ENCODE data around the gene FAM53B. TPM values are rescaled to one million over a fixed set of nuclear protein-coding genes. Genes with fewer than 3 reads are reported as not detected.
"Not testable (repeated sequence)": the region's sequence is repeated elsewhere in the genome, so short reads cannot be mapped to it uniquely, and the experiment has no call there.

FAM53B gene, protein sequence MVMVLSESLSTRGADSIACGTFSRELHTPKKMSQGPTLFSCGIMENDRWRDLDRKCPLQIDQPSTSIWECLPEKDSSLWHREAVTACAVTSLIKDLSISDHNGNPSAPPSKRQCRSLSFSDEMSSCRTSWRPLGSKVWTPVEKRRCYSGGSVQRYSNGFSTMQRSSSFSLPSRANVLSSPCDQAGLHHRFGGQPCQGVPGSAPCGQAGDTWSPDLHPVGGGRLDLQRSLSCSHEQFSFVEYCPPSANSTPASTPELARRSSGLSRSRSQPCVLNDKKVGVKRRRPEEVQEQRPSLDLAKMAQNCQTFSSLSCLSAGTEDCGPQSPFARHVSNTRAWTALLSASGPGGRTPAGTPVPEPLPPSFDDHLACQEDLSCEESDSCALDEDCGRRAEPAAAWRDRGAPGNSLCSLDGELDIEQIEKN
- polyA plus RNA-seq (ENCODE audit: low read depth in 6 of 6): 100 to 1,000 TPM in 1 of 6 donors, 10 to 100 TPM in 5; 19.6 to 141 (median 31.5) TPM

DNA sequence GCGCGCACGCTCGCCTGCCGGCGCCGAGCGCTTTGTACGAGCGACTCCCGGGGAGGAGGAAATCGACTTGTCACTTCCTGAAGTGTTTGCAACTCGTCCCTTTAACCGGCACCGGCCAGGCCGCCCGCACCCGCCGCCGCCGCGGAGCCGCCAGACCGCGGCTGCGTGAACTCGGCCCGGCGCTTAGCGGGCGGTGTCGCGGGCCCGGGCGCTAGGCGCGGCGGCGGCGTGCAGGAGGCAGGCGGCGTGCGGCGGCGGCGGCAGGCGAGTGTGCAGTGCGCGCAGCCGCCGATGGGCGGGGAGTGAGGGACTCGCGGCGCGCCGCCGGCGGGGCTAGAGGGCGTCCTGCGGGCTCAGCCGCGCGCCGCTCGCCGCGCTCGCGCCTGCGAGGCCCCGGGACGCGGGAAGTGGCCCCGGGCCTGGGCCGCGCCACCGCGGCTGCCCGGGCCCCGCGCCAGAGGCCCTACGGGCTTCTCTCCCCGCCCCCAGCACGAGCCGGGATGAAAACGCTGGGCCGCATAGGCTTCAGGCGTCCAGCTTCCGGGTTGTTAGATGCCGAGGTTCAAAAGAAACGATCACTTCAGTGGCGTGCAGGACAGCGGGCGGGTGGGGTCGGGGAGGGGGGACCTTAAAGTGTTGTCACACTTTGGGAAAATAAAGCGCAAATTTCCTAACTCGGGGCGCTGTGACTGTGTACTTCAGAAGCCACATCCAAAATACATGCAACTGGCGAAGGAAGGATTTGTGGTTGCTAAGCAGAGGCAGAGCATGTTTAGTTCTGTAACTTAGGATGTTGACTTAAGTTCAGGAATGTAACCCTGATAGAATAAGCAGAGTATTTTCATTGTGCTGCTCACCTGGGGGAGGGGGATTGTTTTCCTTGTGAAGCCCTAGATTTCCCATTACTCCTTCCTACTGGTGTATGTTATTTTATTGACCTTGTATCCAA, at the start of gene FAM53B:
Gene FAM53B, minus strand, starts transcription at position 277 of the 949 bp plus-strand sequence. CDS start 37,665 bp downstream, outside the sequence.
- Mint-ChIP-seq H3K36me3 (peaks cover 0 to 4% of the 10 kb centered on the region in 2 donors), H3K4me3 (peak within 1 kb of the TSS; percentile 92 to 100 (median 98)), H3K27me3 (no peaks in the 10 kb centered on the region), H3K9me3 (no peaks in the 10 kb centered on the region), H3K4me1 (peaks cover 46 to 52% (median 46%) of the 10 kb centered on the region in 3 donors), H3K27ac (peak within 1 kb of the TSS; percentile 94 to 99 (median 98))
- ATAC-seq (ENCODE audit: low read depth in 2 of 2) (peak; percentile 68 to 70), DNase-seq (peak; percentile 84)

DNA sequence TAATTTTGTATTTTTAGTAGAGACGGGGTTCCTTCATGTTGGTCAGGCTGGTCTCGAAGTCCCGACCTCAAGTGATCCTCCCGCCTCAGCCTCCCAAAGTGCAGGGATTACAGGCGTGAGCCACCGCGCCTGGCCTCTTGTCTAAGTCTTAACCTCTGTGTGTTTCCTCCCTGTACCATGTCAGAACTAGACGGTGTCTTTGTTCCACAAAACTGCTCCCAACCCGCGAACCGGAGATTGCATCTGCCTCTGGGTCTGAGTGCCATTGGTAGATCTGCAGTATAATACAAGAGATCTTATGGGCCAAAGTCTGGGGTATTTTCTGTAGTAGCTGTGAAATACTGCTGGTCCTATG, 48.8 kb upstream of the FAM53B start:
- peaks cover 1 to 6% (median 4%) of the 10 kb centered on the region in 3 donors for H3K27me3 Mint-ChIP-seq
- no peak for ATAC-seq (ENCODE audit: low read depth in 2 of 2)

DNA sequence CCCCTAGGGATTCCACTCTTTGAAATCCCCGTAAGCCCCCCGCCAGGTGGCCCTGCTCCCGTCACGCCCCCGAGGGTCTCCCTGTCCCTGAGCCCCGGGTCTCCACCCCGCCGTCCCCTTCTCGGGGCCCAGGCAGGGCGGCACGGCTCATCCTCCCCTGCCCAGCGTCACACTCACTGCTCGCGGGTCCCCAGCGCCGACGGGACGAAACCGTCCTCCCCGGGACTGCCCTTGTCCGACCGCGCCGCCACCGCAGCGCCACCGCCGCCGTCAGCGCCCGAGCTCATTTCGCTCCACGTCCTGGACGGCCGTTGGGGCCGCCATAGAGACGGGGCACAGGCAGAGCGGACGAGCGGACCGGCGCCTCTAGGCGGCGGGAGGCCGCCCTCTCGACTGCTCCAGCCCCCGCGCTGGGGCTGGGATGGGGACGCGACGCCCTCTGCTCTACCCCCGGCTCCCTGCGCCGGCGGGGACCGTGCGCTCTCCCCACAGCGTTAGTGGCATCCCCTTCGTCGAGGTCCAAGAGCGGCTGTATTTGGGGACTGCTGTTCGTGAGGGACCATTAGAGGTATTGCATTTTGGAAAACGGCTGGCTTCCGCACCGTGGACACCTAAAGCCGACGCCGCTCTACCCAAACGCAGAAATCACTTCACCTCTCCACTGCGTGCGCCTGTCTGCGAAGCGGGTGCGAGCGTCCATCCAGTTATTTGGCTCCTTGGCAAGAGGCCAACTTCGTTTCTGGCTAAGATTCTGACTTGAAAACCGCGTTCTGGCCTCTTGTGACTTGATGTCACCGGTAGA, 47.6 kb upstream of the FAM53B start, which contains the start of gene EEF1AKMT2:
Gene EEF1AKMT2, minus strand, starts transcription at position 341 of the 802 bp plus-strand sequence. Its CDS starts 54 bp downstream, at position 287.
- Mint-ChIP-seq H3K27ac (peak within 1 kb of the TSS; percentile 84 to 99 (median 96)), H3K4me3 (peak within 1 kb of the TSS; percentile 95 to 98 (median 97)), H3K27me3 (peaks cover 0 to 5% (median 0%) of the 10 kb centered on the region in 3 donors), H3K4me1 (peaks cover 18 to 26% (median 23%) of the 10 kb centered on the region in 3 donors), H3K9me3 (no peaks in the 10 kb centered on the region), H3K36me3 (no peaks in the 10 kb centered on the region)
- DNase-seq (peak; percentile 86), ATAC-seq (ENCODE audit: low read depth in 2 of 2) (peak; percentile 96 to 98)

More for the DNA sequence above, 48.8 kb upstream of the FAM53B start:
- Mint-ChIP-seq H3K9me3 (no peaks in the 10 kb centered on the region), H3K4me1 (peaks cover 18 to 26% (median 23%) of the 10 kb centered on the region in 3 donors), H3K4me3 (peak overlapping the region; percentile 95 to 98 (median 97)), H3K36me3 (no peaks in the 10 kb centered on the region), H3K27ac (peak overlapping the region in 4 of 6 donors; percentile 24 to 97 (median 54))
- no peak for DNase-seq

DNA sequence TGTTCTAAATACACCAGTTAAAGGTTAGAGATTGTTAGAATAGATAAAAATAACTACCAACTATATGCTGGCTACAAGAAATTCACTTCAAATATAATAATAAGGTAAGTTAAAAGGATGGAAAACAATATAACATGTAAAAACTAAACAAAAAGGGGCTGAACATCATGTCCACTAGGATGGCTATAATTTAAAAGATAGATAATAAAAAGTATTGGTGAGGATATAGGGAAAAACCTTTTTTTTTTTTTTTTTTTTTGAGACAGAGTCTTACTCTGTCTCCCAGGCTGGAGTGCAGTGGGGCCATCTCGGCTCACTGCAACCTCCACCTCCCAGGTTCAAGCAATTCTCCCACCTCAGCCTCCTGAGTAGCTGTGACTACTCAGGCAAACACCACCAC, 38.7 kb upstream of the FAM53B start:
- not testable (repeated sequence) for ATAC-seq (ENCODE audit: low read depth in 2 of 2); DNase-seq; H3K27me3 Mint-ChIP-seq; H3K4me1 Mint-ChIP-seq; H3K4me3 Mint-ChIP-seq; H3K9me3 Mint-ChIP-seq; H3K27ac Mint-ChIP-seq
- peaks cover 8 to 13% of the 10 kb centered on the region in 2 donors for H3K36me3 Mint-ChIP-seq

DNA sequence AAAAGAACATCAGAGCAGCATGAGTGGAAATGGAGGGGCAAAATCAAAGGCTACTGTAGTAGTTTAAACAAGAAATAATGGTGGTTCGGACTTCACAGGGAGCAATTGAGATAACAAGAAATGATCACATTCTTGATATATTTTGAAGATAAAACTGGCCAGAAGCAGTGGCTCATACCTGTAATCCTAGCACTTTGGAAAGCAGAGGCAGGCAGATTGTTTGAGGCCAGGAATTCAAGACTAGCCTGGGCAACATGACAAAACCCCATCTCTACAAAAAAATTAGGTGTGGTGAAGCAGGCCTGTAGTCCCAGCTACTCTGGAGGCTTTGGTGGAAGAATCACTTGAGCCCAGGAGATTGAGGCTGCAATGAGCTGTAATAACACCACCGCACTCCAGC, 24.6 kb upstream of the FAM53B start:
- H3K4me1 Mint-ChIP-seq: peaks cover 0 to 4% (median 0%) of the 10 kb centered on the region in 3 donors
- peaks cover 17 to 27% of the 10 kb centered on the region in 2 donors for H3K36me3 Mint-ChIP-seq
- H3K27me3 Mint-ChIP-seq: no peaks in the 10 kb centered on the region
- no peak overlapping the region for H3K27ac Mint-ChIP-seq
- DNase-seq (no peak), ATAC-seq (ENCODE audit: low read depth in 2 of 2) (no peak)
- no peaks in the 10 kb centered on the region for H3K9me3 Mint-ChIP-seq
- no peak overlapping the region for H3K4me3 Mint-ChIP-seq

DNA sequence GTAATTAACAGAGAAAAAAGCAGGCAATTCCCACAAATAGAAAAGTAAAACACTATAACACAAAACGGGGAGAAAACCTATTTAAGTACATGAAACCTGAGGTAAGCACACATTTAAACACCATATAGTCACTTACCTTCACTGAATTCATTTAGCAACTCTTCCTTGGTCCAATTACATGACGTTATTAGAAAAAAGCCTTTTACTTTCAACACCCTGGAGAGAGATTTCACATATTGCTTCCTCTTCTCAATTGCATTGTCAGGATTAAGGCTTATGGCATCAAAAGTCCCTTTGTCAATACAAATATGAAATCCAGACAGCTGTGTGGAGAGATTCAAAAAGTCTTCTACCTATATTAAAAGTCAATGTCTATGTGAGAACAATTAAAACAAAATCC, 21.1 kb upstream of the FAM53B start:
- DNase-seq (no peak), ATAC-seq (ENCODE audit: low read depth in 2 of 2) (no peak)
- no peaks in the 10 kb centered on the region for H3K9me3 Mint-ChIP-seq
- peaks cover 7 to 10% of the 10 kb centered on the region in 2 donors for H3K36me3 Mint-ChIP-seq
- no peaks in the 10 kb centered on the region for H3K27me3 Mint-ChIP-seq
- no peak overlapping the region for H3K27ac Mint-ChIP-seq
- H3K4me3 Mint-ChIP-seq: no peak overlapping the region
- peaks cover 0 to 4% (median 4%) of the 10 kb centered on the region in 3 donors for H3K4me1 Mint-ChIP-seq

DNA sequence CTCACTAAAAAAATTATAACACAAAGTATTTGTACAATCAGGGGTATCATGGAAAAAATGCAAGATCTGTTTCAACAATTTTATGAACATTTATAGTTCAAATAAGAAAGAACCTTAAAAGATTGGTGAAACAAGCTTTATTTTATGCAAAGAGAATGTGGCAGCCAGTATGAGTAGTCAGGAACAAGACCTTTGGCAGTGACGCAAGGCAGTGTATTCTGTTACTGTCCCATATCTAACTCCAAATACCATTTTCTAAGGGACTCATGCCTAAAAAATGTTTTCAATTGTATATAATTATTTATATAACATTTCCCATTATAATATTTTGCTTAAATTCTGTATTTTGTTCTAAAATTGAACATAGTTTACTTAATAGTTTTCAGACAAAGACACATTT, 19.1 kb upstream of the FAM53B start:
- no peak overlapping the region for H3K4me3 Mint-ChIP-seq
- no peak overlapping the region for H3K27ac Mint-ChIP-seq
- DNase-seq (no peak), ATAC-seq (ENCODE audit: low read depth in 2 of 2) (no peak)
- H3K36me3 Mint-ChIP-seq: peaks cover 7 to 10% of the 10 kb centered on the region in 2 donors
- H3K27me3 Mint-ChIP-seq: no peaks in the 10 kb centered on the region
- peaks cover 0 to 4% (median 4%) of the 10 kb centered on the region in 3 donors for H3K4me1 Mint-ChIP-seq
- no peaks in the 10 kb centered on the region for H3K9me3 Mint-ChIP-seq

DNA sequence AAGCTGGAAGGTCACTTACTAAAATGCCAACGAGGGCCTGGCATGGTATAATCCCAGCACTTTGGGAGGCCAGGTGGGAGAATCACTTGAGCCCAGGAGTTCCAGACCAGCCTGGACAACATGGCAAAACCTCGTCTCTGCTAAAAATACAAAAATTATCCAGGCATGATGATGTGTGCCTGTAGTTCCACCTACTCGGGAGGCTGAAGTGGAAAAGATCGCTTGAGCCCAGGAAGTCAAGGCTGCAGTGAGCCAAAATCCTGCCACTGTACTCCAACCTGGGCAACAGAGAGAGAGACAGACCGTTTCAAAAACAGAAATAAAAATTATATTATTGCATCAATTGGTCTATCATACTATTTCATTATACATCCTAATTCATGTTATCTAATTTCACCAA, 18.1 kb upstream of the FAM53B start:
- DNase-seq: no peak
- no peak overlapping the region for H3K4me3 Mint-ChIP-seq
- ATAC-seq (ENCODE audit: low read depth in 2 of 2): no peak
- no peaks in the 10 kb centered on the region for H3K27me3 Mint-ChIP-seq
- H3K4me1 Mint-ChIP-seq: peaks cover 0 to 4% (median 0%) of the 10 kb centered on the region in 3 donors
- H3K36me3 Mint-ChIP-seq: peaks cover 0 to 6% of the 10 kb centered on the region in 2 donors
- no peak overlapping the region for H3K27ac Mint-ChIP-seq
- H3K9me3 Mint-ChIP-seq: no peaks in the 10 kb centered on the region

DNA sequence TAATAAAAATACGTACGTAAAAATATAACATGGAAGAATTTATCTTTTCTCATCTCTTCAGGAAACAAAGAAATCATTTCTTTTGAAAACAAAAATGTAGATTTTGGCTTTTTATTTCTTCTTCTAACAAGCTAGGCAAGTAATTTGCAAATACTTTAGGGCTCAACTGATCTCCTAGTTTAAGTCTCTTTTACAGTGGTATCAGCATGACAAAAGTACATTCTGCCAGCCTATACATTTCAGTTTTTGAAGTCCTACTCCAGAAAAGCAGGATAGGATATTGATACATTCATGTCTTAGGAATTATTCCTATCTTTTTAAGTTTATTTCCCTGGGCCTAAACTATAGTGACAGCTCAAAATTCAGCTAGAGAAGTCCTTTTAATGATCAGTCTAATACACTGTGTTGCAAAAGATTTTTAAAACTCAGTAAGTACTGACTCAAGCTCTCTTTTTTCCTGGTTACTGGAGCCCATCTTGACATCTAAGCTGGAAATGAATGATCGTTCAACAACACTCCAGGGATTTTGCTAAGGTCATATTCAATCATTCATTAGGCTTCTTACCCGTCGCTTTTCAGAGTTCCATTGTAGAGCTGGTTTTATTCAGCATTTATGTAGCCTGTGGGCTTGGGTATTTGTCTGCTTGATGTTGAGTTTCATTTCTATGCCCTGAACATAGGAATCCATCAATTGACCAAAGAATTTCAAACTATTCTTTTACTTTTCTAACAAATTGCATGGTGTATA, 12.2 kb upstream of the FAM53B start:
- Mint-ChIP-seq H3K4me3 (no peak overlapping the region), H3K4me1 (peaks cover 0 to 4% (median 0%) of the 10 kb centered on the region in 3 donors), H3K36me3 (peaks cover 6% of the 10 kb centered on the region in 2 donors), H3K9me3 (no peaks in the 10 kb centered on the region), H3K27ac (no peak overlapping the region), H3K27me3 (no peaks in the 10 kb centered on the region)
- DNase-seq (no peak), ATAC-seq (ENCODE audit: low read depth in 2 of 2) (no peak)

DNA sequence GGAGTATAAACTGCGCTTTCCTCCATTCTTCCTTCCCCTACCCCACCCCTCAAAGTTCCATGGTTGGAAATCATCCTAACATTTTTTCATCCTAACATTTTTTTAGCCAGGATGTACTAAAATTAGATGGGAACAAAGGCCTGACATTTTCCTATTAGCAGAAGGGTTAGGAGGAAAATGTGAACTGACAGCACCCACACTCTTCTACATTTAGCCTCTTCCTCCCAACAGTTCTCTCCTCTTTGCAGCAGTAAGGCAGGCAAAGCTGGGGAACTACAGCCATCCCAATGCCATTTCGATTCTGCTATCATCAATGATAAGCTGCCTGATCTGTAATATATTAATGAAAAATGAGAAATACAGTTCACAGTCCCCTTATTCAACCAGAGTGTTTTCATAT, 11.4 kb upstream of the FAM53B start:
- peaks cover 0 to 1% (median 0%) of the 10 kb centered on the region in 3 donors for H3K4me1 Mint-ChIP-seq
- ATAC-seq (ENCODE audit: low read depth in 2 of 2) (no peak), DNase-seq (no peak)
- no peak overlapping the region for H3K27ac Mint-ChIP-seq
- H3K36me3 Mint-ChIP-seq: peaks cover 6% of the 10 kb centered on the region in 2 donors
- H3K9me3 Mint-ChIP-seq: no peaks in the 10 kb centered on the region
- no peak overlapping the region for H3K4me3 Mint-ChIP-seq
- H3K27me3 Mint-ChIP-seq: no peaks in the 10 kb centered on the region

DNA sequence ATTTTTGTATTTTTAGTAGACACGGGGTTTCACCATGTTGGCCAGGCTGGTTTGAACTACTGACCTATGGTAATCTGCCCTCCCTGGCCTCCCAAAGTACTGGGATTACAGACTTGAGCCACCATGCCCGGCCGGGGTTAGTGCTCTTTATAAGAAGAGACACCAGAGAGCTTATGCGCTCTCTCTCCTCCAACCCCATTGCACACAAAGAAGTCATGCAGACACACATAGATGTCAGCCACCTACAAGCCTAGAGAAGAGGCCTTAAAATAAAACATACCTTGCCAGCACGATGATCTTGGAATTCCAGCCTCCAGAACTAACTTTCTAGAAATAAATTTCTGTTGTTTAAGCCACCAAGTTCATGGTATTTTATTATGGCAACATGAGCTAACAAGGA, 10.0 kb upstream of the FAM53B start:
- H3K9me3 Mint-ChIP-seq: no peaks in the 10 kb centered on the region
- peaks cover 4 to 5% (median 4%) of the 10 kb centered on the region in 3 donors for H3K4me1 Mint-ChIP-seq
- H3K27ac Mint-ChIP-seq: no peak overlapping the region
- ATAC-seq (ENCODE audit: low read depth in 2 of 2): no peak
- no peak for DNase-seq
- H3K36me3 Mint-ChIP-seq: peaks cover 6% of the 10 kb centered on the region in 2 donors
- H3K4me3 Mint-ChIP-seq: no peak overlapping the region
- no peaks in the 10 kb centered on the region for H3K27me3 Mint-ChIP-seq

All from naive B cell (primary cell).